GM18907 (cell line): Measurements from ENCODE around the gene TTC13.

Experiments used
- ATAC-seq: cut with Tn5 transposase; IDR thresholded peaks from one replicate; pipeline ENCODE4 v1.9.1; 2021; ENCODE audit warnings: mild to moderate bottlenecking, moderate library complexity; ENCODE audit not compliant: unreplicated experiment

TTC13 gene

DNA sequence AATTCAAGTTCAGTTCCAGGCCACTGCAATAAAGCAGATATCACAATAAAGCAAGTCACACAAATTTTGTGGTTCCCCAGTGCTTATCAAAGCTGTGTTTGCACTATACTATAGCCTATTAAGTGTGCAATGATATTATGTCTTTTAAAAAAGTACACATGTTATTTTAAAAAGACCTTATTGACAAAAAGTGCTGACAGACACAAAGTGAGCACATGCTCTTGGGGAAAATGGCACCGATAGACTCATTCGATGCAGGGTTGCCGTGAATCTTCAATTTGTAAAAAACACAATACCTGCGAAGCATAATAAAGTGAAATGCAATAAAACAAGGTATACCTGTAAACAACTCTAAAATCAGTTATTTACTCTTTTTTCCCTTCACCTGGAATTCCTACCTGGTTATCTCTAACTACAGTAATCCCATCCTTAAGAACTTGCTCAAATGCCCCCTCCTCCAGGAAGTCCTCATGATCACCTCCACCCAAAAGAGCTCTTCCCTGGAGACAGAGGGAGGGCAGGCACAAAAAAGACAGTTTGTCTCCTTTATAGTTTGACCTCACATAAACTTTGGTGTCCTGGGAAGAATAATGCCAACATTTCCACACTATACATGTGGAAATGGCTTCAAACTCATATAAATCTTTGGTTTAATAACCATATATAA, 100.6 kb downstream of the TTC13 start:
- ATAC-seq: no peak

DNA sequence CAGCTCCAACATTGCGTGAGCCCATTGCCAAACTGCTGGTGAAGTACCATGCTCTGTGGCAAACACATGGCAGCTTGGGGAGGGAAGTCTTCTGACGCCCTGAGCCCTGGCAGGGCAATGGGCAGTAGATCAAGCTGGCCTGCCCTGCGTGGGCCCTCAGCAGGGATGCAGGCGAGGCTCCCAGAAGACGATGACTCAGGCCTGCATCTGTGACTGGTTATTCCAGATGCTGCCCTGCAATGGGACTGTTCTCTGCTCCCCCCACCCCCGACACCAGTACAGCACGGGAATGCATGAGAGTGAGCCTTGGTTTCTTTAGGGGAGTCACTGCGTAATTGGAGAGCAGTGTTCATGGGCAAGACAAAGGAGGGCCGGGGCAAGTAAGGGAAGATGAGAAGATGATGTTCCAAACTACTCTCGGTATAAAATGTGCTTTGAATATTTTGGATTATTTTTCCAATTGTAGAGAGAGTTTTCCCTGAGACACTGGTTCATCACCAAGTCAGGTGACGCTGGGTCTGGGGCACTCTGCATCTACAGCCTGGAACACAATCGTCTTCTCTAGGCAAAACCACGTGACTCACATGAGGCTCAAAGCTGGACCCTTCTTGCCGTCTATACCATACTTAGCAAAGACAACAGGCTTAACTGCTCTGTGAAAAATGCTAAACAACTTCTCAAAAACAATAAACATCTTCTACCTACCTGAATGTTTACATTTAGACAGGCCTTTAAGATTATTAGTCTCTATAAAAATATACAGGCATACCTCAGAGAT, 101.3 kb downstream of the TTC13 start:
- ATAC-seq: no peak

DNA sequence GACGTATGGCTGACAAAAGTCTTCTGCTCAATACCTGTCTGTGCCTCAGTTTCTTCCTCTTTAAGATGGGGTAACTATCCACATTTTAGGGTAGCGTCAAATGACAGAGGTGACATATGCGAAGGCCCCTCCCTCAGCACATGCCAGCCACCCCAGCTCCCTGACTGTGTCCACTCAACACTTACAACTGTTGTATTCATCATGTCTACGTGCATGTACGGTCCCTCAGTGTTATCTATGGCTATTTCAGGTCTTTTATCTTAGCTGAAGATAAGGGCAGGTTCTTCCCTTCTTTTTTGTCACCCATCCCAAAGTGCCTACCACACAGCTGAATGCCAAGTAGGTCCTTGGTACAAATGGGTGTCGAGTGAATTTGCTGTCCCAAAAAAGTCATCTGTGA, 102.0 kb downstream of the TTC13 start:
- ATAC-seq: no peak

DNA sequence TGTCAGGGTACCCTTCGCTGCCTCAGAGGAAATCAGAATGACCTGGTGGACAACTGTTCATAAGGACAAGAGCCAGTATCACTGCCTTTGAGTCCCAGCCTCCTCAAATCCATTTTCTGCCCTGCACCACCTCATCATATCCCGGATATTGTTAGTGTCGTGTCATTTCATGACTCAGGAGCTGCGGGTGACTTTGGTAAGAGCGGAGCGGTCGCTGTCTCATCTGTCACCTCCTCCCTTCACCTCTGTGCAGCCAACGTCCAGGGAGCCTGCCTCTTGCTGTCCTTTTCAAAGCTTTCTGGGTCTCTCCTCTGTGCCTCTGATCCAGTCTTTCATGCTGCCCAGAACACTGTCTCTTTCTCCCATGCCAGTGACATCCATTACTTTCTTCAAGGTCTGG, 103.3 kb downstream of the TTC13 start:
- no peak for ATAC-seq

DNA sequence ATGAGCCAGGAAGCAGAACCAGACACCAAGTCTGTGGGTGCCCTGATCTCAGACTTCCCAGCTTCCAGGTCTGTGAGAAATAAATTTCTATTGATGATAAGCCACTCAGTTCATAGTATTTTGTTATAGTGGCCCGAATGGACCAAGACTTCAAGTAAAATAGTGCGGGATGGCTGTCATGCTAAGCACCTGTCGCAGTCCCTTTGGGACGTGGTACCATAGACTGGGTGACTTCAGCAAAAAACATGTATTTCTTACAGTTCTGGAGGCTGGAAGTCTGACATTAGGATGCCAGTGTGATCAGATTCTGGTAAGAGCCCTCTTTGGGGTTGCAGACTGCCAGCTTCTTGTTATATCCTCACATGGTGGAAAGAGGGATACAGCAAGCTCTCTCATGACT, 107.7 kb downstream of the TTC13 start:
- ATAC-seq: no peak

DNA sequence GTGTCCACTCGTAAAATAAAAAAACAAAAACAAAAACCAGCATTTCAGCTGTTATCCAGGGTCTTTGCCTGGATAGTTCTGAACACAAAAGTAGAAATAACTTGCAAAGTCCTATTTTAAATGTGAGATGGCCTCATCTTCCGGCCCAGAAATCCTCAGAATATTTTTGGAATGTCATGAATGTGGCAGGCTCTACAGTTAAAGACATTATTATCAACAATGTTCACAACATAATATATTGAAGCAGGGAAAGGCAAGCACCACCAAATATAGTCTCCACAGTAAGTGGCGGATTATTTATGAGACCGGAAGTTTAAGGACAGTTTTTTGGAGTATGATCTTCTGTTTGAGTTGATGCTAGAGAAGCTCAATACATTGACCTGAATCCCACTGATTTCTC, 109.2 kb downstream of the TTC13 start:
- ATAC-seq: no peak

DNA sequence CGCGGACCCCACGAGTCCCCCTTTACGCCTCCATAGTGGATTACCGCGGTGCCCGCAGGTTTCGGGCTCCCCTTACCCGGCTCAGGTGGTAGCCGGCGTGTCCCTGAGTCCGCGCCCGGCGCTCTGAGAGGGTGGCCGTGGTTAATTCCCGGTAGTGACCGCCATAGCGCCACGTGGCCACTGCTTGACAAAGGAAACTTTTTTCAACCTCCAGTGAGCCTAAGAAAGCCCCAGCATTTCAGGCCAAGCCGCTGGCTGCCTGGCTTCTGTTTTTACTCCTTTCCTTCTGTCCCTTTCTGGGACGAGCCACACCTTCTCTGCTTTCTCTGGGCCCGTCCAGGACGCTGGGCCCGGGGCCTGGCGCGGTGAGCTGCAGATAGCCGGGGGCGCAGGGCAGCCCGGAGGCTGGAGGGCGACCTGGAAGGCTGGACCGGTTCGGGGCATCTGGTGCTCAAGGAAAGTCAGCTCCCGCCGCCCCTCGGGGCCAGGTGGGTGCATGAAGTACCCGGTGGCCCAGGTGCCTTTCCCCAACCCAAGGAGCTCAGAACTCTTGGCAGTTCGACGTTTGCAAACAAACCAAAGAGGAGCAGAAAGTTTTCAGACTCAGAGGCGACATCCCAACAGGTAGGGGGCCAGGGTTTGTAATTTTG, 109.8 kb downstream of the TTC13 start:
- ATAC-seq: peak; percentile 41

DNA sequence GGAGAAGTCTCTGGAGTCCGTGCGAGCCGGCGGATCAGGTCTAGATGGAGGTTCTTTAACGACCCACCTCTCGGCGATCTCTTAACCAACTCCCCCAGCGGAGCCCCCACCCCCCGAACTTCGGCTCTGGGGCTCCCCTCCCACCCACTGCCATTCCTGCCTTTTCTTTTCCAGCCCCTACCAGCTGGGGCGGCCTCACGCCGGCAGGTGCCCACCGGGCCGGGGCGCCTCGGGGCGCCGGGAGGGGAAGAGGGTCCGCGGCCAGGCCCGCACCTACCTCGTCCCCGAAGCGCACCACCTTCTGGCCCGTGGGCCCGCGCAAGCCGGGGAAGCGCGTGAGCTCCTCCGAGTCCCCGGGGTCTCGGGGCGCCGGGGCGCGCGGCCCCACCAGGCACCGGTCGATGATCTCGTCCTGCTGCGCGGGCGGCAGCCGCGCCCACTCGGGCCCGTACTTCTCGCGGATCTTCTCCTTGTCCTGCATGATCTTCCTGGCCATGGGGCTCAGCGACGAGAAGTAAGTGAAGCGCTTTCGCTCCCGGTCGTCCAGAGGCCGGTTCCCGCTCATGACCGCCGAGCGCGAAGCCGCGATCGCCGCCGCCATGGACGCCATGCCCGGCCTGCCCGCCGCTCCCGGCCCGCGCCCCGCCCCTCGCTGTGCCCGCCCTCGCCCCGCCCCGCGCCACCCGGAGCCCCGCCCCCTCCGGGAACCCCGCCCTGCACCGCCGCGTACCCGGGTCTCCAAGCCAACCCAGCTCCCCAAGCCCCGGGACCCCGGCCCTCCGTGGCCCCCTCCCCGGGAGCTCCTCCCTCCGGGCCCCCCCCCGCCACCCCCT, 110.5 kb downstream of the TTC13 start, which contains the start of gene C1orf198:
Gene C1orf198 (minus strand): TSS at position 619 of the 833 bp plus-strand sequence. CDS start 9 bp downstream, at position 610.
- ATAC-seq: peak; percentile 79

DNA sequence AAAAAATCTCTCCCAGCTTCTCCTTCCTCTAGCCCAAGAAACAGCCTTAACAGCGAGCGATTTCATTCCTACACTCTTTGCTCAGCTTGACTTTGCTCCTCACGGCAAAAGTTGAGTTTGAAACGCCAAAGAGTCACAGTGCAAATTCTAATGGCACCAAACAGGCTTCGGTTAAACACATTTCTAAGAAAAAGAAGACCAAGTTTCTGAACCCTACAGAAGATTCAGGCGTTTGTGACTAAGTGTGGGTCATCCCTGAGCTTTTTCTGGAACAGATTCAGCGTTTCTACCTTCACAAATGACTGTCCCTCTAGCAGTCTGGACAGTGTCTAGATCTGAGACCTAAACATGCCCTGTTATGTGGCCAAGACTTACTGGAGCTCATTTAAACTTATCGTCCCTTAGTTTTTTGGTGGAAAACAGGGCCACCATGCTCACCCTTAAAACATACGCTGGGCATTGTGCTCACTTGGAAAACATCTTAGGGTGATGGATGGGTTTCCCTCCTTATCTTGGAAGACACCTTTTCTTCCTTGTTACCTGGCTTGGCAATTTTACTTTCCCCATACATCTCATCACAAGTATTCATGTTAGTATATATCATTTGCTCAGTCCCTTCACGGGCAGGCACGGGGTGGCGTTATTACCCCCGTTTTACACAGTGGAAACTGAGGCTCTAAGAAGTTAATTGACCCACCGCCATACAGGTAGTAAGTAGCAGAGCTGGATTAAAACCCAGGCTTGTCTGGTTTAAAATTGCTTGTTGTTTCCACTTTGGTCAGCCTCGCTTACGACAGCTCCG, 111.4 kb downstream of the TTC13 start:
- ATAC-seq: no peak

DNA sequence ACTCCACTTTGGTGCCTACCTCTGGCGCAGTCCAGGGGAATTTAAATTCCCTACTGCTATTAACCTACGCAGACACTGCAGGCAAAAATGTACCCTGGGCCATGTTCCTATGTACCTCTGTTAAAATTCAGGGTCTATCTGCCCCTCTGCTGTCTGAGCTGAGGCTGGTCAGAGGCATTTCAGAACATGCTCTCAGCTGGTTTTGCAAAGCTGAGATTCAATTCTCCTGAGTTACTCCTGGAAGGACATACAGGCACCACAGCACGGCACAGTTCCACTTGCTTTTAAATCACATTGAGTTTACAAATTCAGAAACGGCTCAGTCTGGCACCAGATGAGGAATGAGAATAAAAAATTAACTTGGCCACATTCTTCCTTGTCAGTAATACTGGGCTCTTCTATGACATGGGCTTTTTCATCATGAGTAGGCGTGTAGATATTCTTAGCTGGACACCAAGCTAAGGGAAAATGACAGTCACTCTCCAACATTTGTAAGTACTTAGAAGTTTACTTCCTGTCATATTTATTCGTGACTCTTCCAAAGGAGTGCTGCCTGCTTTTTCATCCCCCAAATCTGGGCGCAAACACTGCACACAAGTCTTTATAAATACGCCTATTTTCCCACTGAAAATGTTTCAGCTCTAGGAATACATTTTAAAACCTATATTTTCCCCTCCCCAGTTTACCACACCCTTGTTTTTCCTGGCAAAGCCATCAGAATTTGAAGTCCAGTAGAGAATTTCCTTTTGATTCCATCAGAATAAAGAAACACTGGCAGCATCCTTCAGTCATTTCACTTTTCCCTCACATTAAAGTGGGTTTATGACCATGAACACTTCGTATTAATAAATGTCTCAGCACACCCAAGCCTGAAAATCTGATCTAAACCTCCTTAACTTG, 112.2 kb downstream of the TTC13 start:
- ATAC-seq: no peak

DNA sequence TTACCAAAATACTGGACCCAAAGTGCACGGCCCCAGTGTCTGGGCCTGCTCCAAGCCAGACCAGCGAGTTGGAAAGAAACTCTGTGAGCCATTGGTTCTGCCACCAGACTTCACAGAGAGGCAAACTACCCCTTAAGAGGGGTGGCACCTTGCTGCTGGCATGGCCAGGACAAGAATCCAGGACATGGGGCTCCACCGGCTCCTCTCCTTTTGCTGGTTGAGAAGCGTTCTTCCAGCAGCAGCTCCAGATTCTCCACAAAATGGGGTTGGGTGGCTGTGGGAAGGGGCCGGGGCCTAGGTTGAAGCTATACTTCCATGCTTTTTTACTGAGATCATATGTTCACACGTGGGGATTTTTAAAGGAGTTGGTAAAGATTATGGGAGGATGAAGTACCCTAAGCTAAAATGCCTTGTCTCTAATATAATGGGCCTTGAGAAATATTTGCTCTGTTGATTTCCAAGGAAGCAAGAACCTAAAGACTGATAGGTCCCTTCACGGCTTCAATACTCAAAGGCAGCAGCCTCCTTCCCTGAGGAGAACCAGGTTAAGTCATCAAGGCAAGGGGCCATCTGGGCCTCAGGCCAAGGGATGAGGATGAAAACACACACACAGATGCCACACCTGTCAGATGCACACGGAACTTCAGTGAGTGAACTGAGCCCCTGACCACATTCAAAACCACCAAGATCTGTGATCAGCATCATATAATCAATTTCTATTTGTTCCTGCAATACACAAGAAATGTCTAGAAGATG, 113.4 kb downstream of the TTC13 start:
- no peak for ATAC-seq

DNA sequence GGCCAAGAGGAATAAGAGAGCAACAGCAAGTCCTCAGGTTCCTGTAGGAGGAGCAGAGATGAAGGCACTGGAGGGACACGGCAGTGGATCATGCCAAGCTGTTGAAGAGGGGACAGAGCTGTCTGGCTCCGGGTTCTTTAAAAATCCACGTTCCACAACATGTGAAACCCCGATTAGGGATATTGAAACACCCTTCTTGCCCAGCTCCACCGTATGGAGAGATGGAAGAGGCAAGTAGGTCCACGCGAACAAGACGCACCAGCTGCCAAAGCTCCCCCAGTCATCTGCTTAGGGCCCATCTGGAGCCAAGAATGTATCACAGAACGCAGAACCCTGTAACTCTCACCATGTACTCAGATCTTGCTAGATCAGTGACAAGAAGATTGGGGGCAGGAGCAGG, 114.2 kb downstream of the TTC13 start:
- no peak for ATAC-seq

DNA sequence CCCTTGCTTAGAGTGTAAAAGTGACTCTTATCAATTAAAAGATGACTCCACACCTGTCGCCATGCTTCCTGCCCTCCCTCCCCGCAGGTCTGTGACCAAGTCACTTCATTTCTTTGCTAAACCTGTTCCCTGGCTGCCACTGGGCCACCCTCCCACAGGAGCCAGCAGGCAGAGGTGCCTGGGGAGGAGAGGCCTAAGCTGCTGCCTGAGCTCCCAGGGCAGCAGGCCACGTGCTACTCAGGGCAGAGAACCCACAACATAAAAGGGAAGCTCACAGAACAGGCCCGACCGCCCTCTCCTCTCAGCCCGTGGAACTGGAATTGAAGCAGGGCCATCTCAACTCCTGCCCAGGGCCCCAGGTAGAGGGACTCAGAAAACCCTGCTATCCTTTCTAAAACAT, 115.2 kb downstream of the TTC13 start:
- ATAC-seq: no peak

DNA sequence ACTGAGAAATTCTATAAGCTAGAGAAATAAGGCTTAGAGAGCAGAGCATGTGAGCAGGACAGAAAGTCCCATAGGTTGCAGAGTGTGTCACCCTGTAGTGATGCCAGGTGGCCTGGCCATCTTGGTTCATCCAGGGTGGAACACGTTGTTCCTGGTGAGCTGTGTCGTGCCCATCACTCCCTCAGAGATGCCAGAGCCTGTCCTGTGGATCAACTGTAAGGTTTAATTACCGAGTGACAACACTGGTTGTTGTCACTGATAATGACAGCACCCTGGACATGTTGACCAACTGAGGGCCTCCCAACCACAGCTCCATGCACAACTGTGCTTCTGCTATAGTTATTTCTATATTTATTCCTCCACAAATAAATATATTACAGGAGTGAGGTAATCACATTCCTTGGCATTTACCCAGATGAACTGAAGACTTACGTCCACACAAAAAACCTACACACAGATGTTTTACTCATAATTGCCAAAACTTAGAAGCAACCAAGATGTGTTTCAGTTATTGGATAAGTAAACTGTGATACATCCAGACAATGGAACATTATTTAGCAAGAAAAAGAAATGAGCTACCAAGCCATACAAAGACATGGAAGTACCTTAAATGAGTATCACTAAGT, 116.6 kb downstream of the TTC13 start:
- no peak for ATAC-seq

DNA sequence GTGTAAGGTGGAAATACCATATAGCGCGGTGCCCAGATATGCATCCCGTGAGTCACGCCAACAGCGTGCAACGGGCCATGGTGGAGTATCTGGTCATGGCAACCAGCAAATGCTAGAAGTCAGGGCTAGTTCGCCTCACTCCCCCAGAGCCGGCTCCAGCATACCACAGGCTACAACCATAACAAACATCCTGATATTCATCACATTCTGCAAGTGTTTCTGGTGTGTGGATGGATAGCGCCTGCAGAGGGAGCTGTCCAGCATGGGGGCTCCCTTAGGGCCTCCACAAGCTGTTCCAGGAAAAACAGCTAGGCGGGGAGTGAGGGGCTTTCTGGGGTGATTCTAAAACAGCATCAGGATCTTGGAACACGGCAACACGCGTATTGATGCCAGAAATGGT, 117.2 kb downstream of the TTC13 start:
- ATAC-seq: no peak

DNA sequence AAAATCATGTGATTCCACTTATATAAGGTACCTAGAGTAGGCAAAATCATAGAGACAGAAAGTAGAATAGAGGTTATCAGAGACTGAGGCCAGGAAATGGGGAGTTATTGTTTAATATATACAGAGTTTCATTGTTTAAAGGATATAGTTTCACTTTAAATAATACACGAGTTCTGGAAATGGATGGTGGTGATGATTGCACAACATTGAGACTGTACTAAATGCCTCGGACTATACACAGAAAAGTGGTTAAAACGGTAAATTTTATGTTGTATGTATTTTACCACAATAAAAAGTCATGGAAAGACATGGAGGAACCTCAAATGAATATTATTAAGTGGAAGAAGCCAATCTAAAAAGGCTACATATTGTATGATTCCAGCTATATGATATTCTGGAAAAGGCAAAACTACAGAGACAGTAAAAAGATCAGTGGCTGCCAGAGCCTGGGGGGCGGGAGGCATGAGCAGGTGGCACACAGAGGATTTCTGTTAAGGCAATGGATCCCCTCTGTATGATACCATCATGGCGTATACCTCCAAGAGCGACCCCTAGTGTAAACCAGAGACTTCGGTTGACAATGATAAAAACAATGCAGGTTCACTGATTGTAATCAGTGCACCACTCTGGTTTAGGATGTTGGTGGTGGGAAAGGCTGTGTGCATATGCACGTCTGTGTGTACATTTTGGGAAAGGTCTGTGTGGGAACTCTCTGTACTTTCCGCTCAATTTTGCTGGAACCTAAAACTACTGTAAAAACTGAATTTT, 117.9 kb downstream of the TTC13 start:
- no peak for ATAC-seq
